AG04449 (cell line): ENCODE data around the gene NACA2.
"Not testable (repeated sequence)": the region's sequence is repeated elsewhere in the genome, so short reads cannot be mapped to it uniquely, and the experiment has no call there.

Experiments used
- CTCF ChIA-PET: fragments of 350-600 bp; formaldehyde crosslinking; extraction: SDS; loops from one replicate; lab custom pipeline; 2021; ENCODE audit warnings: antibody characterized with exemption; lab: Yijun Ruan, JAX
- POLR2A ChIA-PET: fragments of 400-600, 350-600 bp; formaldehyde crosslinking; extraction: SDS; loops from one replicate; lab custom pipeline; 2020; ENCODE audit warnings: antibody characterized with exemption, inconsistent platforms; lab: Yijun Ruan, JAX
- DNase-seq: peaks from one replicate; pipeline ENCODE4 v3.0.0-alpha.2; 2010; ENCODE audit warnings: low read depth, low spot score
- H3K4me3 ChIP-seq: 2 replicates; pipeline ENCODE4 v1.5.1; 2011; ENCODE audit warnings: low read depth, mild to moderate bottlenecking, control low read depth, low read length
- CTCF ChIP-seq: IDR thresholded peaks from one replicate; pipeline ENCODE4 v1.5.1; 2011; ENCODE audit warnings: mild to moderate bottlenecking, moderate library complexity, low read length, control low read depth, inconsistent platforms; ENCODE audit not compliant: insufficient read depth; ENCODE audit errors: missing control alignments

NACA2 gene

GRCh38 chr17:61574542-61575351 is 16.3 kb downstream of the NACA2 start:
- ChIA-PET CTCF (interaction anchor here (0.7 to 13.3 kb wide), 21 partner anchors 9 to 854 kb away, joined by 3 to 241 read pairs (median 4); no protein-coding TSS in a partner anchor), POLR2A (interaction anchor here (1.1 kb wide), 1 partner anchor 27 kb away, joined by 3 read pairs; no protein-coding TSS in a partner anchor)
- TF ChIP-seq CTCF = peak; percentile 39
- H3K4me3 ChIP-seq = no peak overlapping the region
- DNase-seq = no peak

- H3K4me3 ChIP-seq, POLR2A ChIA-PET, DNase-seq: not testable (repeated sequence)
- CTCF ChIA-PET = interaction anchor here (1.0 to 13.3 kb wide), 4 partner anchors 11 to 160 kb away, joined by 3 to 241 read pairs (median 4); no protein-coding TSS in a partner anchor
Observed at GRCh38 chr17:61572547-61572946, 18.5 kb downstream of the NACA2 start.

DNA sequence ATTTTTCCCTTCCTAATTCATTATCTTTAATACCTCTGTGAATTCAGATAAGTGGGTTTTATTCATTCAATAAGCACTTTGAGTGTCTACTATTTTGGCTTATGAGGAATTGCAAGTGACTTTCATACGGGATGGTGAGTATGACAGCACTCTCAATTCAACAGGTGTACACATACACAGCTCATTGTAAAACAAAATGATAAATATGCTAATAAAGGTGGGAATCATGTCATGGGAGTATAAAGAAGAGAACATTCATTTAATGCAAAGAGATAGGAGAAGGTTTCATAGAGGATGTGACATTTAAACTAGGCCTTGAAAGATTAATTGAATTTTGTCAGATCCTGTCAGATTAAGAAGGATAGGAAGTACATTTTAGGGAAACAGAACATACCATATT is 19.4 kb downstream of the NACA2 start:
- ChIA-PET CTCF (interaction anchor here (2.4 to 13.3 kb wide), 2 partner anchors 17 to 159 kb away, joined by 6 to 241 read pairs; no protein-coding TSS in a partner anchor), POLR2A (no interaction called here)
- no peak overlapping the region for H3K4me3 ChIP-seq
- TF ChIP-seq CTCF = no peak
- DNase-seq = no peak

DNA sequence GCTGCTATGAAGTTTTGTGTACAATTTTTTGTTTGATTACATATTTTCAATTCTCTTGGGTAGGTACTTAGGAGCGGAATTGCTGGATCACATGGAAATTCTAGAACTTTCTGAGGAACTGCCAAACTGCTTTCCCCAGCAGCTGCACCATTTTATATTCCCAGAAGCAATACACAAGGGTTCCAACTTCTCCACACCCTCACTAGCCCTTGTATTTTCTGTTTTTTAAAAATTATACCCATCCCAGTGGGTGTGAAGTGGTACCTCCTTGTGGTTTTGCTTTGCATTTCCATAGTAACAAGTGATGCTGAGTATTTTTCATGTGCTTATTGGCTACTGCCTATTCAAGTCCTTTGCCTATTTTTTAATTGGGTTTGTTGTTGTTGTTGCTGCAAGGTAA is 20.9 kb downstream of the NACA2 start:
- no peak for DNase-seq
- ChIA-PET CTCF (interaction anchor here (13.3 kb wide), 1 partner anchor 157 kb away, joined by 241 read pairs; no protein-coding TSS in a partner anchor), POLR2A (no interaction called here)
- TF ChIP-seq CTCF = no peak
- H3K4me3 ChIP-seq = no peak overlapping the region

GRCh38 chr17:61569525-61569924 is 21.5 kb downstream of the NACA2 start:
- DNase-seq, POLR2A ChIA-PET, H3K4me3 ChIP-seq: not testable (repeated sequence)
- CTCF ChIA-PET = interaction anchor here (1.0 to 13.3 kb wide), 2 partner anchors 14 to 157 kb away, joined by 3 to 241 read pairs; no protein-coding TSS in a partner anchor

- no peak overlapping the region for H3K4me3 ChIP-seq
- no peak for DNase-seq
- no peak for TF ChIP-seq CTCF
- CTCF ChIA-PET = interaction anchor here (1.0 to 13.3 kb wide), 3 partner anchors 15 to 156 kb away, joined by 3 to 241 read pairs (median 3); no protein-coding TSS in a partner anchor
- POLR2A ChIA-PET = interaction anchor here (0.6 kb wide), 1 partner anchor 418 kb away, joined by 3 read pairs; no protein-coding TSS in a partner anchor
Observed at GRCh38 chr17:61568219-61569072, 22.6 kb downstream of the NACA2 start.
